GM23338 (cell line): ENCODE data around the gene C16orf74. TPM values are rescaled to one million over a fixed set of nuclear protein-coding genes. Genes with fewer than 3 reads are reported as not detected.

Experiments used
- ATAC-seq: fragments of 200-7000 bp; cut with Tn5 transposase; 3 replicates; pipeline ENCODE4 v1.9.1; 2020
- DNase-seq: peaks from one replicate; pipeline ENCODE4 v3.0.0-alpha.2; 2015; ENCODE audit warnings: low spot score
- H2AFZ ChIP-seq: fragments of 200-600 bp; sonication (generic); 2 replicates; pipeline ENCODE4 v1.8.0; 2016; ENCODE audit warnings: antibody characterized with exemption, mild to moderate bottlenecking, moderate library complexity
- H3F3A ChIP-seq: fragments of 200-600 bp; sonication (generic); replicated peaks from 2 replicates; pipeline ENCODE4 v1.8.0; 2017; ENCODE audit warnings: antibody characterized with exemption, mixed run types, low read depth
- H3K27ac ChIP-seq: fragments of 200-600 bp; sonication (generic); 2 replicates; pipeline ENCODE4 v1.6.1; 2016; ENCODE audit warnings: low read depth
- H3K27me3 ChIP-seq: fragments of 200-600 bp; sonication (generic); 2 replicates; pipeline ENCODE4 v1.8.0; 2016; ENCODE audit warnings: mild to moderate bottlenecking, mixed run types, moderate library complexity; ENCODE audit not compliant: insufficient read depth
- H3K36me3 ChIP-seq: fragments of 200-600 bp; sonication (generic); 2 replicates; pipeline ENCODE4 v1.8.0; 2016; ENCODE audit warnings: mild to moderate bottlenecking; ENCODE audit not compliant: insufficient read depth
- H3K4me1 ChIP-seq: fragments of 200-600 bp; sonication (generic); 2 replicates; pipeline ENCODE4 v1.8.0; 2016; ENCODE audit warnings: mild to moderate bottlenecking, moderate library complexity; ENCODE audit not compliant: insufficient read depth
- H3K4me2 ChIP-seq: fragments of 200-600 bp; sonication (generic); 2 replicates; pipeline ENCODE4 v1.7.1; 2017; ENCODE audit warnings: mixed run types
- H3K4me3 ChIP-seq: fragments of 200-600 bp; sonication (generic); 2 replicates; pipeline ENCODE4 v1.6.1; 2016; ENCODE audit warnings: mixed run types
- H3K79me2 ChIP-seq: fragments of 200-600 bp; sonication (generic); replicated peaks from 2 replicates; pipeline ENCODE4 v1.8.0; 2017; ENCODE audit warnings: mild to moderate bottlenecking; ENCODE audit not compliant: insufficient read depth
- H3K9me2 ChIP-seq: fragments of 200-600 bp; sonication (generic); 2 replicates; pipeline ENCODE4 v1.8.0; 2017; ENCODE audit not compliant: insufficient read depth
- H4K20me1 ChIP-seq: fragments of 200-600 bp; sonication (generic); replicated peaks from 2 replicates; pipeline ENCODE4 v1.8.0; 2017; ENCODE audit warnings: mild to moderate bottlenecking; ENCODE audit not compliant: insufficient read depth
- H3K27ac Mint-ChIP-seq: 2 replicates; pipeline ENCODE4 v1.8.0; 2020; ENCODE audit warnings: inconsistent platforms, mild to moderate bottlenecking, moderate library complexity, mixed read lengths
- H3K27me3 Mint-ChIP-seq: 3 replicates; pipeline ENCODE4 v1.8.0; 2022; ENCODE audit warnings: low read depth, mild to moderate bottlenecking, moderate library complexity, mixed read lengths, inconsistent platforms; ENCODE audit not compliant: insufficient read depth, poor library complexity
- H3K36me3 Mint-ChIP-seq: 3 replicates; pipeline ENCODE4 v1.8.0; 2021; ENCODE audit warnings: low read depth, mild to moderate bottlenecking, inconsistent platforms, moderate library complexity, mixed read lengths
- H3K4me1 Mint-ChIP-seq: 3 replicates; pipeline ENCODE4 v1.8.0; 2020; ENCODE audit warnings: mild to moderate bottlenecking, inconsistent platforms, mixed read lengths
- H3K4me3 Mint-ChIP-seq: 3 replicates; pipeline ENCODE4 v1.8.0; 2021; ENCODE audit warnings: moderate library complexity, mild to moderate bottlenecking, inconsistent platforms, mixed read lengths
- H3K9me3 Mint-ChIP-seq: 3 replicates; pipeline ENCODE4 v1.8.0; 2020; ENCODE audit warnings: moderate library complexity, mild to moderate bottlenecking, inconsistent platforms, mixed read lengths
- EZH2 ChIP-seq: fragments of 200-600 bp; sonication (generic); IDR thresholded peaks from one replicate; pipeline ENCODE4 v1.8.0; 2017; ENCODE audit warnings: antibody characterized with exemption, mild to moderate bottlenecking, low read depth; ENCODE audit not compliant: unreplicated experiment
- EZH2phosphoT487 ChIP-seq: fragments of 200-600 bp; sonication (generic); IDR thresholded peaks from one replicate; pipeline ENCODE4 v1.8.1; 2018; ENCODE audit warnings: antibody characterized with exemption; ENCODE audit not compliant: unreplicated experiment
- STAT1 ChIP-seq: IDR thresholded peaks from one replicate; pipeline ENCODE4 v1.6.1; 2016; ENCODE audit warnings: antibody characterized with exemption; ENCODE audit not compliant: unreplicated experiment
- ZNF331 ChIP-seq: fragments of 250-450 bp; sonication (Bioruptor Pico); IDR thresholded peaks from 2 replicates; pipeline ENCODE4 v1.5.0; 2020; ENCODE audit warnings: low read depth, mild to moderate bottlenecking, moderate library complexity
- polyA plus RNA-seq: library from polyadenylated mRNA; unstranded; fragments of >200 nt; fragmentation: Nextera tagmentation; extraction: Ambion mirVana; gene quantifications from 2 replicates; pipeline ENCODE4 v1.2.1, GENCODE V29; 2016
- total RNA-seq: library from RNA; depleted of rRNA; stranded (reverse); fragments of >200 nt; shearing (Covaris generic); gene quantifications from 2 replicates; pipeline ENCODE4 v1.2.3, GENCODE V29; 2014
- TF ChIP-seq, protein P1 (sequence below): fragments of 250-450 bp; sonication (Bioruptor Pico); IDR thresholded peaks from 2 replicates; pipeline ENCODE4 v1.5.0; 2020; ENCODE audit warnings: mild to moderate bottlenecking, moderate library complexity
- TF ChIP-seq, protein P2 (sequence below), 2 experiments: fragments of 200-600 bp in 1 of 2; sonication (generic) in 1 of 2; conservative IDR thresholded peaks; 2 replicates each; pipeline versions ENCODE4 v1.5.1 to v1.6.1; 2016 to 2017; ENCODE audit warnings: antibody characterized with exemption in 2 of 2, low read depth in 2 of 2, mild to moderate bottlenecking in 2 of 2, moderate library complexity in 1 of 2

Gene C16orf74
- total and polyA plus RNA-seq, 2 experiments from 2014 or later, result 12.1 to 19.1 TPM

DNA sequence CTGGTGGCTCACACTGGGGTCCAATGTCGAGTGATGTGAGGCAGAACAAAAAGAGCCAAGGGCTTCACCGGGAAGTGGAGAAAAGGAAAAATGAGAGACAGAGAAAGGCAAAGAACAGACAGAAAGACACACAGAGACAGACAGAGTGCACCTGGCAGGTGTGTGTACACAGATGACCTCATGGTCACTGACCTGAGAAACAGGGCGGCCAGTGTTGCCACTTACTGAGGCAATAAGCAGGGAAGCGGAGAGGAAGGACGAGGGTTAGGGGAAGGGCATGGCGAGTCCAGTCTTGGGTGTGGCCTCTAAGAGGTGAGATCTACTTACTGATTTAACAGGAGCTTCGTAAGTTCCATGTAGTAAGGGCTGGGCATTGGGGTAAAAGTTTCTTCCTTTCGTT lies 69.6 kb downstream of the C16orf74 start:
- DNase-seq, result no peak
- H3F3A ChIP-seq, result peaks cover 8% of the 10 kb centered on the region
- H3K27ac Mint-ChIP-seq, result no peak overlapping the region
- H4K20me1 ChIP-seq, result peaks cover 29% of the 10 kb centered on the region
- H3K36me3 ChIP-seq, result peaks cover 29% of the 10 kb centered on the region
- H3K4me2 ChIP-seq, result no peak overlapping the region
- H3K4me3 Mint-ChIP-seq, result no peak overlapping the region
- H3K27ac ChIP-seq, result 0 out of 2 replicates have a peak overlapping the region, but pooled peaks have one; percentile 9
- no peak overlapping the region for H2AFZ ChIP-seq
- TF ChIP-seq, protein P1, sequence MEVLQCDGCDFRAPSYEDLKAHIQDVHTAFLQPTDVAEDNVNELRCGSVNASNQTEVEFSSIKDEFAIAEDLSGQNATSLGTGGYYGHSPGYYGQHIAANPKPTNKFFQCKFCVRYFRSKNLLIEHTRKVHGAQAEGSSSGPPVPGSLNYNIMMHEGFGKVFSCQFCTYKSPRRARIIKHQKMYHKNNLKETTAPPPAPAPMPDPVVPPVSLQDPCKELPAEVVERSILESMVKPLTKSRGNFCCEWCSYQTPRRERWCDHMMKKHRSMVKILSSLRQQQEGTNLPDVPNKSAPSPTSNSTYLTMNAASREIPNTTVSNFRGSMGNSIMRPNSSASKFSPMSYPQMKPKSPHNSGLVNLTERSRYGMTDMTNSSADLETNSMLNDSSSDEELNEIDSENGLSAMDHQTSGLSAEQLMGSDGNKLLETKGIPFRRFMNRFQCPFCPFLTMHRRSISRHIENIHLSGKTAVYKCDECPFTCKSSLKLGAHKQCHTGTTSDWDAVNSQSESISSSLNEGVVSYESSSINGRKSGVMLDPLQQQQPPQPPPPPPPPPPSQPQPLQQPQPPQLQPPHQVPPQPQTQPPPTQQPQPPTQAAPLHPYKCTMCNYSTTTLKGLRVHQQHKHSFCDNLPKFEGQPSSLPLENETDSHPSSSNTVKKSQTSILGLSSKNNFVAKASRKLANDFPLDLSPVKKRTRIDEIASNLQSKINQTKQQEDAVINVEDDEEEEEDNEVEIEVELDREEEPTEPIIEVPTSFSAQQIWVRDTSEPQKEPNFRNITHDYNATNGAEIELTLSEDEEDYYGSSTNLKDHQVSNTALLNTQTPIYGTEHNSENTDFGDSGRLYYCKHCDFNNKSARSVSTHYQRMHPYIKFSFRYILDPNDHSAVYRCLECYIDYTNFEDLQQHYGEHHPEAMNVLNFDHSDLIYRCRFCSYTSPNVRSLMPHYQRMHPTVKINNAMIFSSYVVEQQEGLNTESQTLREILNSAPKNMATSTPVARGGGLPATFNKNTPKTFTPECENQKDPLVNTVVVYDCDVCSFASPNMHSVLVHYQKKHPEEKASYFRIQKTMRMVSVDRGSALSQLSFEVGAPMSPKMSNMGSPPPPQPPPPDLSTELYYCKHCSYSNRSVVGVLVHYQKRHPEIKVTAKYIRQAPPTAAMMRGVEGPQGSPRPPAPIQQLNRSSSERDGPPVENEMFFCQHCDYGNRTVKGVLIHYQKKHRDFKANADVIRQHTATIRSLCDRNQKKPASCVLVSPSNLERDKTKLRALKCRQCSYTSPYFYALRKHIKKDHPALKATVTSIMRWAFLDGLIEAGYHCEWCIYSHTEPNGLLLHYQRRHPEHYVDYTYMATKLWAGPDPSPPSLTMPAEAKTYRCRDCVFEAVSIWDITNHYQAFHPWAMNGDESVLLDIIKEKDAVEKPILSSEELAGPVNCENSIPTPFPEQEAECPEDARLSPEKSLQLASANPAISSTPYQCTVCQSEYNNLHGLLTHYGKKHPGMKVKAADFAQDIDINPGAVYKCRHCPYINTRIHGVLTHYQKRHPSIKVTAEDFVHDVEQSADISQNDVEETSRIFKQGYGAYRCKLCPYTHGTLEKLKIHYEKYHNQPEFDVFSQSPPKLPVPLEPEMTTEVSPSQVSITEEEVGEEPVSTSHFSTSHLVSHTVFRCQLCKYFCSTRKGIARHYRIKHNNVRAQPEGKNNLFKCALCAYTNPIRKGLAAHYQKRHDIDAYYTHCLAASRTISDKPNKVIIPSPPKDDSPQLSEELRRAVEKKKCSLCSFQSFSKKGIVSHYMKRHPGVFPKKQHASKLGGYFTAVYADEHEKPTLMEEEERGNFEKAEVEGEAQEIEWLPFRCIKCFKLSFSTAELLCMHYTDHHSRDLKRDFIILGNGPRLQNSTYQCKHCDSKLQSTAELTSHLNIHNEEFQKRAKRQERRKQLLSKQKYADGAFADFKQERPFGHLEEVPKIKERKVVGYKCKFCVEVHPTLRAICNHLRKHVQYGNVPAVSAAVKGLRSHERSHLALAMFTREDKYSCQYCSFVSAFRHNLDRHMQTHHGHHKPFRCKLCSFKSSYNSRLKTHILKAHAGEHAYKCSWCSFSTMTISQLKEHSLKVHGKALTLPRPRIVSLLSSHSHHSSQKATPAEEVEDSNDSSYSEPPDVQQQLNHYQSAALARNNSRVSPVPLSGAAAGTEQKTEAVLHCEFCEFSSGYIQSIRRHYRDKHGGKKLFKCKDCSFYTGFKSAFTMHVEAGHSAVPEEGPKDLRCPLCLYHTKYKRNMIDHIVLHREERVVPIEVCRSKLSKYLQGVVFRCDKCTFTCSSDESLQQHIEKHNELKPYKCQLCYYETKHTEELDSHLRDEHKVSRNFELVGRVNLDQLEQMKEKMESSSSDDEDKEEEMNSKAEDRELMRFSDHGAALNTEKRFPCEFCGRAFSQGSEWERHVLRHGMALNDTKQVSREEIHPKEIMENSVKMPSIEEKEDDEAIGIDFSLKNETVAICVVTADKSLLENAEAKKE (CRISPR knock-in tag), result no peak
- TF ChIP-seq ZNF331 (CRISPR knock-in tag) (no peak), STAT1 (no peak), EZH2phosphoT487 (no peak), EZH2 (no peak)
- TF ChIP-seq, protein P2, sequence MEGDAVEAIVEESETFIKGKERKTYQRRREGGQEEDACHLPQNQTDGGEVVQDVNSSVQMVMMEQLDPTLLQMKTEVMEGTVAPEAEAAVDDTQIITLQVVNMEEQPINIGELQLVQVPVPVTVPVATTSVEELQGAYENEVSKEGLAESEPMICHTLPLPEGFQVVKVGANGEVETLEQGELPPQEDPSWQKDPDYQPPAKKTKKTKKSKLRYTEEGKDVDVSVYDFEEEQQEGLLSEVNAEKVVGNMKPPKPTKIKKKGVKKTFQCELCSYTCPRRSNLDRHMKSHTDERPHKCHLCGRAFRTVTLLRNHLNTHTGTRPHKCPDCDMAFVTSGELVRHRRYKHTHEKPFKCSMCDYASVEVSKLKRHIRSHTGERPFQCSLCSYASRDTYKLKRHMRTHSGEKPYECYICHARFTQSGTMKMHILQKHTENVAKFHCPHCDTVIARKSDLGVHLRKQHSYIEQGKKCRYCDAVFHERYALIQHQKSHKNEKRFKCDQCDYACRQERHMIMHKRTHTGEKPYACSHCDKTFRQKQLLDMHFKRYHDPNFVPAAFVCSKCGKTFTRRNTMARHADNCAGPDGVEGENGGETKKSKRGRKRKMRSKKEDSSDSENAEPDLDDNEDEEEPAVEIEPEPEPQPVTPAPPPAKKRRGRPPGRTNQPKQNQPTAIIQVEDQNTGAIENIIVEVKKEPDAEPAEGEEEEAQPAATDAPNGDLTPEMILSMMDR (conservative IDR thresholded peaks at IDR 0.05; ENCODE audit: low read depth in 2 of 2), result no peak
- H3K4me1 ChIP-seq, result no peaks in the 10 kb centered on the region
- H3K4me3 ChIP-seq, result no peak overlapping the region
- no peaks in the 10 kb centered on the region for H3K27me3 ChIP-seq
- peaks cover 62% of the 10 kb centered on the region for H3K36me3 Mint-ChIP-seq
- no peaks in the 10 kb centered on the region for H3K9me2 ChIP-seq
- H3K27me3 Mint-ChIP-seq, result peaks cover 7% of the 10 kb centered on the region
- ATAC-seq, result no peak
- peaks cover 28% of the 10 kb centered on the region for H3K79me2 ChIP-seq
- H3K9me3 Mint-ChIP-seq, result no peaks in the 10 kb centered on the region
- peaks cover 7% of the 10 kb centered on the region; the same call in 2 of the 3 replicates for H3K4me1 Mint-ChIP-seq
